Measurements from ENCODE around the gene RASGRP1.
A peak's percentile ranks its signal among the peaks of the same experiment; 100 is the strongest.

The RASGRP1 gene

DNA sequence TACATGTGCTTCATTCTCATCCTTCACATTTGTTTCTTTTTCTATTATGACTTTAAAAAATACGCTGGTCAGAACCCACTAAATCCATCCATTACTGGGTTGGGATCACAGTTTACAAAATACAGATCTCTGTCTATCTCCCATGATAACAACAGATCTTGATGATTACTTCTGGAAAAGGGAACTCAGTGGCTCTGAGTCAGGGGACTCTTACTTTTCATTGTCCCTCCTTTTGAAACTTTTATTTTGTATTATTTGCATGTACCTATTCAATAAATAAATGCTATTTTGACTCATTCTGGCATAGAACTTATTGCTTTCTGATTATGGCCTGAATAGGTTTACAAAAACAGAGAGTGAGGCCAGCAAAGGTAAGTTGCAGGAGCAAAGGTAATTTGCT, 11.6 kb upstream of the RASGRP1 start:
- Histone ChIP-seq H3K4me3 (ENCODE audit: low read length in 2 of 2) (no peak overlapping the region), H3K36me3 (ENCODE audit: control insufficient read depth in 2 of 2, insufficient read depth in 2 of 2, low read length in 2 of 2) (no peaks in the 10 kb centered on the region), H3K9me3 (ENCODE audit: control insufficient read depth in 2 of 2, low read length in 2 of 2) (no peaks in the 10 kb centered on the region), H3K4me1 (ENCODE audit: control insufficient read depth, insufficient read depth, low read length) (no peaks in the 10 kb centered on the region), H3K27me3 (ENCODE audit: control insufficient read depth in 1 of 2, insufficient read depth in 2 of 2, low read length in 2 of 2) (peaks cover 0 to 2% of the 10 kb centered on the region in 2 donors), H3K27ac (ENCODE audit: low read length) (no peak overlapping the region), H3K9ac (ENCODE audit: low read length in 2 of 2) (no peak overlapping the region)

DNA sequence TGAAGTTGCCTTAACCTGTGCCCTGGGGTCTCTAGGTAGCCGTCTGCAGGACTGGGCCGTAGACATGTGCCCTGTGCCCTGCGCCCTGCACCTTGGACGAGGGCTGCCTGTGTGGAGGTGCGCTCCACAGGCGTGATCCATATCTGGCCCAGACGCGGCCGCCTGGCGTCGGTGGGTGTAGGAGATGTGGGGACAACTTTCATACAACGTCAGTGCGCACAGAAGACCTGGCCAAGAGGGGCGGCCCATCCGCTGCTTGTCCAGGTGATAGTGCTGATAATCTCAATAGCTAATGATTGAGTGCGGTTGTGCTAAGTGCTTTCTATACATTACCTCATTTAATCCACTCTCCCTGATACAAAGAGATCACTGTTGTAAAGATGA, 665 bp upstream of the RASGRP1 start:
- Histone ChIP-seq H3K9me3 (ENCODE audit: control insufficient read depth in 2 of 2, low read length in 2 of 2) (no peaks in the 10 kb centered on the region), H3K27me3 (ENCODE audit: control insufficient read depth in 1 of 2, insufficient read depth in 2 of 2, low read length in 2 of 2) (peaks cover 3% of the 10 kb centered on the region in 2 donors), H3K4me3 (ENCODE audit: low read length in 2 of 2) (no peak overlapping the region), H3K27ac (ENCODE audit: low read length) (no peak overlapping the region), H3K36me3 (ENCODE audit: control insufficient read depth in 2 of 2, insufficient read depth in 2 of 2, low read length in 2 of 2) (no peaks in the 10 kb centered on the region), H3K4me1 (ENCODE audit: control insufficient read depth, insufficient read depth, low read length) (peaks cover 9% of the 10 kb centered on the region), H3K9ac (ENCODE audit: low read length in 2 of 2) (no peak overlapping the region)

DNA sequence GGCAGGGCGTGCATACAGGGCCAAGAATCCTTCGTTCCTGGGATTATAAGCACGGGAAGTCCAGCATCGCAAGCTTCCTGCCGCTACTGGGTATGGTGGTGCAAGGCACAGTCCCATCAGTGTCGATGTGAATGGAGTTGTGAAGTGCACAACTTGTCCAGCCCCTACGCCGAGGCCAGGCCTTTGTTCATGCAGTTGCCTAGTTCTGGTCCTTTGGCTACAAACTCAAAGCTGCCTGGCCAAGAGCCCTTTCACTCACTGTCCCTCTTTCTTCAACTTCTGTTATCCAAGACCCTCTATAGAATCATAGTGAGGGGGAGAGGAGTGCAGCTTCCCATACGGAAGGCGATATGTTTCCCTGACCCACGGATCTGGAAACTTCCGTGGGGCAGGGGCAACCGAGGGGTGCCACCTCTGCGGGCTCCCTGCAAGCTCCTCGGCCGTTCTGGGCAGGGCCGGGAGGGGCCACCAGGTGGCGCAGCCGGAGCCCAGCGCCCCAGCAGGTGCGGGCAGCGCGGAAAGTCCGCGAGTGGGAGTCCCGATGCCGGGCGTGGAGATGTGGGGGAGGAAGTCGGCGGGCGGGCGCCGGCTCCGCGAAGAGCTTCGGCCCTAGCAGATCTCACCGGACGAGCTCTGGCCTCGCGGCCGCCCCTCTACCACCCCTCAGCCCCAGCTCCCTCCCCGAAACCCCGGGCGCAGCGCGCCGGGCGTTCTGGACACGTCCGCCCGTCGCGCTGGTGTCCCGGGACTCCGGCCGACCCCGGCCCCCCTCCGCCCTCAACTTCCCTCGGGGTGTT, 693 bp downstream of the RASGRP1 start:
- Histone ChIP-seq H3K9me3 (ENCODE audit: control insufficient read depth in 2 of 2, low read length in 2 of 2) (no peaks in the 10 kb centered on the region), H3K27ac (ENCODE audit: low read length) (no peak overlapping the region), H3K27me3 (ENCODE audit: control insufficient read depth in 1 of 2, insufficient read depth in 2 of 2, low read length in 2 of 2) (peaks cover 3 to 6% of the 10 kb centered on the region in 2 donors), H3K36me3 (ENCODE audit: control insufficient read depth in 2 of 2, insufficient read depth in 2 of 2, low read length in 2 of 2) (no peaks in the 10 kb centered on the region), H3K4me1 (ENCODE audit: control insufficient read depth, insufficient read depth, low read length) (peaks cover 11% of the 10 kb centered on the region), H3K4me3 (ENCODE audit: low read length in 2 of 2) (peak overlapping the region; percentile 36 to 64), H3K9ac (ENCODE audit: low read length in 2 of 2) (no peak overlapping the region)

DNA sequence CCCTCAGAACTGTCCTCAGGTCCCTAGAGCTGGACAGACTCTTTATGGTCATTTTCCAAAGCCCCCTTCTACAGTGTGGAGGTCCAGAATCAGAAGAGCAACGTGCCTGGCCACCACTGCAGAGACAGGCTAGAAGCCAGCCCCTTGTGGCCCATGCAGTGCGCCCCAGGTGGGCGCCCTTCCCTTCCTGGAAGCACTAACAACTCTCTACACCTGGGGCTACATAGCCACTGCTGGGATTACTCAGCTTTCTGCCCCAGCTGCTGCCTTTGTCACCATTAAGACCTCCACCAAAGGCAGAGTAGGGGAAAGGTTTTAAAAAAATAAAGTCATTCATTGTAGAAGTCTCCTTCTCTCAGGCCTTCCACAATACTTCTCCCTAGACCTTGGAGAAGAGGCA, 2.3 kb downstream of the RASGRP1 start:
- Histone ChIP-seq H3K4me3 (ENCODE audit: low read length in 2 of 2) (no peak overlapping the region), H3K9ac (ENCODE audit: low read length in 2 of 2) (no peak overlapping the region), H3K27me3 (ENCODE audit: control insufficient read depth in 1 of 2, insufficient read depth in 2 of 2, low read length in 2 of 2) (peaks cover 3 to 6% of the 10 kb centered on the region in 2 donors), H3K27ac (ENCODE audit: low read length) (no peak overlapping the region), H3K36me3 (ENCODE audit: control insufficient read depth in 2 of 2, insufficient read depth in 2 of 2, low read length in 2 of 2) (no peaks in the 10 kb centered on the region), H3K9me3 (ENCODE audit: control insufficient read depth in 2 of 2, low read length in 2 of 2) (no peaks in the 10 kb centered on the region), H3K4me1 (ENCODE audit: control insufficient read depth, insufficient read depth, low read length) (peaks cover 11% of the 10 kb centered on the region)

DNA sequence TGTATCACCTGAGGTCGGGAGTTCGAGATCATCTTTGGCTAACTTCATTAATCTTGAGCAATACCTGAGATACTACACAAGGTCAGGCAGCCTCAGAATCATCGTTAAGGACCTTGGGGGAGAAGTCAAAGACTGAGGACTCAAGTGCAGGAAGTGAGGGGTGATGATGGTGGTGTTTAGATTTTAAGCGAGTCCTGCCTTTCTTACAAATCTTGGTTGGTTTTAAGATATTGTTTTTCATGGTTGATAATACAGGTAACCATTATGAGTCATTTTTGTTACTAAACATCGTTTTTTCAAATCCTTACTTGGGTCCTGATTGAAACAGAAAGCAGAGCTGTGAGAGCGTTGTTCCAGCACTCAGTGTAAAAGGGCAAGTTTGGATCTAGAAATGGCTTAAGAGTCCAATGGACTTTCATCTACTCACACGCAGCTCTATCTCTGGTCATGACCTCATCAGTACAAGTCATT, 4.1 kb downstream of the RASGRP1 start:
- H3K4me3 ChIP-seq (ENCODE audit: low read length in 2 of 2): no peak overlapping the region
- H3K27ac ChIP-seq (ENCODE audit: low read length): no peak overlapping the region
- peaks cover 11% of the 10 kb centered on the region for H3K4me1 ChIP-seq (ENCODE audit: control insufficient read depth, insufficient read depth, low read length)
- no peaks in the 10 kb centered on the region for H3K36me3 ChIP-seq (ENCODE audit: control insufficient read depth in 2 of 2, insufficient read depth in 2 of 2, low read length in 2 of 2)
- H3K27me3 ChIP-seq (ENCODE audit: control insufficient read depth in 1 of 2, insufficient read depth in 2 of 2, low read length in 2 of 2): peaks cover 3 to 6% of the 10 kb centered on the region in 2 donors
- no peak overlapping the region for H3K9ac ChIP-seq (ENCODE audit: low read length in 2 of 2)
- H3K9me3 ChIP-seq (ENCODE audit: control insufficient read depth in 2 of 2, low read length in 2 of 2): no peaks in the 10 kb centered on the region

DNA sequence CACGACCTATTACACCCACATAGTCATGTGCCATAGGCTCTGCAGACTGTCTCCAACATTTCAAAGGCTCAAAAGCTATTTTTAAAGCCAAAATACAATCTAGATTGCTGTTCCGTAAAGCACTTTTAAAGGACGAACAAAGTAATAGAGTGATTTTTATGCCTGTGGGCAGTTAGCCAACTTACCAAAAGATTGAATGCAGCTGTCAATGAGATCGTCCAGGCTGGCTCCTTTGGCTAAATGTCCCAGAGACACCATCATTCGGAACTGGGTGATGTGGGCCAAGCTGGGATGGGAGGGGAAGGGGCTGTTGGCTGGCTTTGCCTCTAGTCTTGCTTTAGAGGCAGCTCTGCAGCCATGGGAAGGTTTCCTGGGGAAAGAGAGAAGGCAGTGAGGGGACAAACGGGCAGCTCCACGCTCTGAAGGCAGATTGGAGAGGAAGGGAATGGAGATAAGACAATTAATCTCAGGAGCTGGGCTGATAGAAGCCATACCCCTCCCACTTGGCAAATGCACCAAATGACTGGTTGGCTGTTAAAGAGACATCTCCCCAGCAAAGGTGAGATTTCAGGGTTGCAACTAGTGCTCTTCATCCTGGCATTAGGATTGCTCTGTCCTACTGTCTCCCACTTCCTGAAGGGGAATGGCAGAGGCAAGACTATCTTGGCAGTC, 4.8 kb downstream of the RASGRP1 start:
- no peak overlapping the region for H3K27ac ChIP-seq (ENCODE audit: low read length)
- no peaks in the 10 kb centered on the region for H3K36me3 ChIP-seq (ENCODE audit: control insufficient read depth in 2 of 2, insufficient read depth in 2 of 2, low read length in 2 of 2)
- H3K9ac ChIP-seq (ENCODE audit: low read length in 2 of 2): no peak overlapping the region
- no peak overlapping the region for H3K4me3 ChIP-seq (ENCODE audit: low read length in 2 of 2)
- peaks cover 7% of the 10 kb centered on the region for H3K4me1 ChIP-seq (ENCODE audit: control insufficient read depth, insufficient read depth, low read length)
- H3K27me3 ChIP-seq (ENCODE audit: control insufficient read depth in 1 of 2, insufficient read depth in 2 of 2, low read length in 2 of 2): peaks cover 3% of the 10 kb centered on the region in 2 donors
- no peaks in the 10 kb centered on the region for H3K9me3 ChIP-seq (ENCODE audit: control insufficient read depth in 2 of 2, low read length in 2 of 2)

DNA sequence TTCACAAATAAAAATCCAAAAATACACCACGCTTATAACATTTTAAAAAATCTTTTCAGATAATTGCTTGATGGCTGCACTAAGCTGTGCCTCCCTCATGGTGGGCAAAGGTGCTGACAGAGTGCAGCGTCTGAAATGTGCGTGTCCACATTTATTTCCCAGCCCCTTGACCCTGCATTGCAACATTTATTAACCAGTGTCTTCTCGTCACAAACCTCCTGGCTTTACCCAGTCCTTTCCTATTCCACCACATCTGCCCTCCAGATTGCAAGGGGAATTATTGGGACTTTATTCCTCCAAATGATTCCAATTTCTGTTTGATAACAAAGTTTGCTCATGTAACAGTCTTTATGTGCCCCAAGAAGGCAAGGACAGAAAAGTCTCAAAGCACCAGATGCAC, 5.5 kb downstream of the RASGRP1 start:
- peaks cover 3% of the 10 kb centered on the region in 2 donors for H3K27me3 ChIP-seq (ENCODE audit: control insufficient read depth in 1 of 2, insufficient read depth in 2 of 2, low read length in 2 of 2)
- H3K4me3 ChIP-seq (ENCODE audit: low read length in 2 of 2): no peak overlapping the region
- H3K9me3 ChIP-seq (ENCODE audit: control insufficient read depth in 2 of 2, low read length in 2 of 2): no peaks in the 10 kb centered on the region

DNA sequence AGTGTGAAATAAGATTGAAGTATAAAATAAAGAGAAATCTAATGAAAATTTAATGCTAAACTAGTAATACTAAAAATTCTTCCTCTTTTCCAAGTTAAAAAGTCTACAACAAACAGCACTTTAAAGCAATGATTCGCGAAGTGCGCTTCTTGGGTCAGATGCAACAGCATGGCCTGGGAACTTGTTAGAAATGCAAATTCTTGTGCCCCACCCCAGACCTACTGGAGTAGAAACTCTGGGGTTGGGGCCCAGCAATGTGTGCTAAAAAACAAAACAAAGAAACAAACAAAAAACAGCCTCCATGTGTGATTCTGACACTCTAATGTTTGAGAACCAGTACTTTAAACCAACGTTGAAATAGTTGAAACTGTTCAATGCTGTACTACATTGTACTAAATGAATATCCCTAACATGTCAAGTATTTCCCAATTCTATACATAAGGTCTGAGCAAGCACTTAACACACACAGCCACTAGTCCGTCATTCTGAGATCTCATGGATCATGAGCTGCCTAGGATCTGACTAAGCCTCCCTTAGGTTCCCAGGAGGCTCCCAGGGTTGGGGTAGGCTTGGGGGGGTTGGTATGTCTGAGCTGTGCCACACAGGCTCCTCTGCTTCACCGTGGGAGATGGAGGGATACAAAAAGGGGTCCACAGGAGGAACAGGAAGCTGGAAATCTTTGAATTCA, 6.1 kb downstream of the RASGRP1 start:
- no peak overlapping the region for H3K9ac ChIP-seq (ENCODE audit: low read length in 2 of 2)

More for the DNA sequence above, 5.5 kb downstream of the RASGRP1 start:
- Histone ChIP-seq H3K27ac (ENCODE audit: low read length) (no peak overlapping the region), H3K36me3 (ENCODE audit: control insufficient read depth in 2 of 2, insufficient read depth in 2 of 2, low read length in 2 of 2) (no peaks in the 10 kb centered on the region), H3K4me1 (ENCODE audit: control insufficient read depth, insufficient read depth, low read length) (peaks cover 4% of the 10 kb centered on the region), H3K9ac (ENCODE audit: low read length in 2 of 2) (no peak overlapping the region)

GRCh38 chr15:38557921-38558320, 6.7 kb downstream of the RASGRP1 start:
- no peak overlapping the region for H3K9ac ChIP-seq (ENCODE audit: low read length in 2 of 2)
- H3K27ac ChIP-seq (ENCODE audit: low read length): no peak overlapping the region
- peaks cover 2% of the 10 kb centered on the region for H3K4me1 ChIP-seq (ENCODE audit: control insufficient read depth, insufficient read depth, low read length)
- peaks cover 0 to 3% of the 10 kb centered on the region in 2 donors for H3K27me3 ChIP-seq (ENCODE audit: control insufficient read depth in 1 of 2, insufficient read depth in 2 of 2, low read length in 2 of 2)
- no peaks in the 10 kb centered on the region for H3K36me3 ChIP-seq (ENCODE audit: control insufficient read depth in 2 of 2, insufficient read depth in 2 of 2, low read length in 2 of 2)
- no peaks in the 10 kb centered on the region for H3K9me3 ChIP-seq (ENCODE audit: control insufficient read depth in 2 of 2, low read length in 2 of 2)
- no peak overlapping the region for H3K4me3 ChIP-seq (ENCODE audit: low read length in 2 of 2)

More for the DNA sequence above, 6.1 kb downstream of the RASGRP1 start:
- H3K4me3 ChIP-seq (ENCODE audit: low read length in 2 of 2): no peak overlapping the region
- H3K9me3 ChIP-seq (ENCODE audit: control insufficient read depth in 2 of 2, low read length in 2 of 2): no peaks in the 10 kb centered on the region
- H3K27me3 ChIP-seq (ENCODE audit: control insufficient read depth in 1 of 2, insufficient read depth in 2 of 2, low read length in 2 of 2): peaks cover 0 to 3% of the 10 kb centered on the region in 2 donors
- no peak overlapping the region for H3K27ac ChIP-seq (ENCODE audit: low read length)
- H3K36me3 ChIP-seq (ENCODE audit: control insufficient read depth in 2 of 2, insufficient read depth in 2 of 2, low read length in 2 of 2): no peaks in the 10 kb centered on the region
- H3K4me1 ChIP-seq (ENCODE audit: control insufficient read depth, insufficient read depth, low read length): peaks cover 2% of the 10 kb centered on the region

DNA sequence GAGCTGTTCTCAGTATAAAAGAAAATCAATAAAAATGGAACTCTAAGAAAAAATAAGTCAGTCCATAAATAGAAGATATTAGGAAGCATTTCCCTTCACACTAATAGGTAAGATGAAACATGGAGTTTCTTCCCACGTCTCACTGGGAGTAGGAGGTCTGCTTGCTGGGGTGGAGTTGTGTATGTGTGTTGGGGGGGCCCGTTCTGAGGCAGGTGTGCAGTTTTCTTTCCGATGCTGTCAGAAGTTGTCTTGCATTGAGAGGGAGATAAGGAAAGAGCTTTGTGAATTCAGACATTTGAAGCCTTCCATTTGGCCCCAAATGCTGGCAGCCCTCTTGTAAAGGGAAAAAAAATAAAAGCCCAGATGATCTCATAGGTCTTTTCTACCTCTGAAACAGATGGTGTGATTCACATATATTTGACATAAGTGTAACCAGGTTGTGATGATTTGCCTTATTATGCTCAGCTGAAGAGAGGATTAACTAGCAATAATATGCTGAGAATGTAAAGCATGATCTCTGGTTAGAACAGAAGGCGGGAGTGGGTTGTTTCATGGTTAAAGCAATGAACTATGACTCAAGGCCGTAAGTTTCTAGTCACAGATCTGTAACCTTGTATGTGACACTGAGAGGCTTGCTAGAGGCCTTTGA, 8.8 kb downstream of the RASGRP1 start:
- Histone ChIP-seq H3K36me3 (ENCODE audit: control insufficient read depth in 2 of 2, insufficient read depth in 2 of 2, low read length in 2 of 2) (no peaks in the 10 kb centered on the region), H3K9ac (ENCODE audit: low read length in 2 of 2) (no peak overlapping the region), H3K4me3 (ENCODE audit: low read length in 2 of 2) (no peak overlapping the region), H3K4me1 (ENCODE audit: control insufficient read depth, insufficient read depth, low read length) (peaks cover 2% of the 10 kb centered on the region), H3K27ac (ENCODE audit: low read length) (no peak overlapping the region), H3K9me3 (ENCODE audit: control insufficient read depth in 2 of 2, low read length in 2 of 2) (no peaks in the 10 kb centered on the region), H3K27me3 (ENCODE audit: control insufficient read depth in 1 of 2, insufficient read depth in 2 of 2, low read length in 2 of 2) (peaks cover 0 to 3% of the 10 kb centered on the region in 2 donors)
